H9 (cell line): Measurements from ENCODE around the gene SIDT2. TPM values are rescaled to one million over a fixed set of nuclear protein-coding genes. Genes with fewer than 3 reads are reported as not detected.

ENCODE experiments used
- DNase-seq: peaks from one replicate; pipeline ENCODE4 v3.0.0-alpha.2; 2017
- H2AFZ ChIP-seq: one replicate; pipeline ENCODE4 v1.6.1; 2013; ENCODE audit warnings: mild to moderate bottlenecking, low read length, control low read depth, moderate library complexity
- H2AK5ac ChIP-seq: 2 replicates; pipeline ENCODE4 v1.6.1; 2013; ENCODE audit warnings: low read length, control low read depth, mixed read lengths; ENCODE audit not compliant: insufficient read length
- H2BK120ac ChIP-seq: one replicate; pipeline ENCODE4 v1.6.1; 2013; ENCODE audit warnings: low read depth, mild to moderate bottlenecking, low read length, control low read depth, inconsistent platforms; ENCODE audit not compliant: poor library complexity, severe bottlenecking
- H2BK12ac ChIP-seq: 2 replicates; pipeline ENCODE4 v1.6.1; 2013; ENCODE audit warnings: low read length, control low read depth, mixed read lengths, low read depth; ENCODE audit not compliant: insufficient read length
- H2BK15ac ChIP-seq: 2 replicates; pipeline ENCODE4 v1.6.1; 2013; ENCODE audit warnings: low read depth, low read length, control low read depth
- H2BK20ac ChIP-seq: one replicate; pipeline ENCODE4 v1.6.1; 2013; ENCODE audit warnings: low read depth, mild to moderate bottlenecking, low read length, control low read depth, inconsistent platforms; ENCODE audit not compliant: poor library complexity, severe bottlenecking
- H2BK5ac ChIP-seq: 2 replicates; pipeline ENCODE4 v1.6.1; 2013; ENCODE audit warnings: low read length, control low read depth, mixed read lengths; ENCODE audit not compliant: insufficient read length
- H3K14ac ChIP-seq: 2 replicates; pipeline ENCODE4 v1.6.1; 2013; ENCODE audit warnings: low read length, control low read depth; ENCODE audit not compliant: insufficient read depth
- H3K18ac ChIP-seq: 2 replicates; pipeline ENCODE4 v1.6.1; 2013; ENCODE audit warnings: low read depth, mild to moderate bottlenecking, mixed read lengths, low read length, control low read depth; ENCODE audit not compliant: insufficient read length
- H3K23ac ChIP-seq: 2 replicates; pipeline ENCODE4 v1.6.1; 2013; ENCODE audit warnings: low read length, control low read depth, mixed read lengths, low read depth; ENCODE audit not compliant: insufficient read length
- H3K23me2 ChIP-seq: 2 replicates; pipeline ENCODE4 v1.6.1; 2013; ENCODE audit warnings: low read depth, mild to moderate bottlenecking, mixed read lengths, low read length, control low read depth; ENCODE audit not compliant: insufficient read length, poor library complexity, severe bottlenecking
- H3K27ac ChIP-seq: 2 replicates; pipeline ENCODE4 v1.5.1; 2013; ENCODE audit warnings: low read length, control low read depth, mixed read lengths, low read depth; ENCODE audit not compliant: insufficient read length
- H3K27me3 ChIP-seq: 2 replicates; pipeline ENCODE4 v1.6.1; 2013; ENCODE audit warnings: low read length, control low read depth, inconsistent platforms; ENCODE audit not compliant: insufficient read depth
- H3K4ac ChIP-seq: 2 replicates; pipeline ENCODE4 v1.6.1; 2013; ENCODE audit warnings: low read depth, mild to moderate bottlenecking, control low read depth, inconsistent platforms, low read length, moderate library complexity
- H3K4me1 ChIP-seq: 2 replicates; pipeline ENCODE4 v1.6.1; 2013; ENCODE audit warnings: low read length, control low read depth, inconsistent platforms; ENCODE audit not compliant: insufficient read depth
- H3K4me2 ChIP-seq: 2 replicates; pipeline ENCODE4 v1.6.1; 2013; ENCODE audit warnings: low read length, control low read depth, mixed read lengths; ENCODE audit not compliant: insufficient read length, insufficient read depth
- H3K56ac ChIP-seq: 2 replicates; pipeline ENCODE4 v1.6.1; 2013; ENCODE audit warnings: low read depth, mild to moderate bottlenecking, mixed read lengths, low read length, control low read depth; ENCODE audit not compliant: insufficient read length
- H3K79me1 ChIP-seq: 2 replicates; pipeline ENCODE4 v1.6.1; 2013; ENCODE audit warnings: low read depth, mild to moderate bottlenecking, moderate library complexity, low read length, control low read depth, inconsistent platforms; ENCODE audit not compliant: insufficient read depth, poor library complexity, severe bottlenecking
- H3K79me2 ChIP-seq: 2 replicates; pipeline ENCODE4 v1.6.1; 2013; ENCODE audit warnings: low read length, control low read depth, inconsistent platforms; ENCODE audit not compliant: insufficient read depth
- H3K9ac ChIP-seq: 2 replicates; pipeline ENCODE4 v1.6.1; 2013; ENCODE audit warnings: low read length, control low read depth, mixed read lengths; ENCODE audit not compliant: insufficient read length; ENCODE audit errors: extremely low read depth
- H3K9me3 ChIP-seq: one replicate; pipeline ENCODE4 v1.6.1; 2013; ENCODE audit warnings: low read depth, low read length, inconsistent platforms; ENCODE audit not compliant: control insufficient read depth
- H3T11ph ChIP-seq: one replicate; pipeline ENCODE4 v1.6.1; 2013; ENCODE audit warnings: mild to moderate bottlenecking, low read length, control low read depth, inconsistent platforms
- H4K20me1 ChIP-seq: one replicate; pipeline ENCODE4 v1.6.1; 2013; ENCODE audit not compliant: control insufficient read depth, insufficient read length, insufficient read depth
- H4K5ac ChIP-seq: 2 replicates; pipeline ENCODE4 v1.6.1; 2013; ENCODE audit warnings: low read depth, mild to moderate bottlenecking, mixed read lengths, low read length, control low read depth; ENCODE audit not compliant: insufficient read length
- H4K8ac ChIP-seq: replicated peaks from 2 replicates; pipeline ENCODE4 v1.6.1; 2013; ENCODE audit warnings: low read length, control low read depth, mixed read lengths, low read depth; ENCODE audit not compliant: insufficient read length
- H4K91ac ChIP-seq: 2 replicates; pipeline ENCODE4 v1.6.1; 2013; ENCODE audit warnings: low read depth, mild to moderate bottlenecking, moderate library complexity, mixed read lengths, low read length, control low read depth; ENCODE audit not compliant: insufficient read length
- H3K27ac Mint-ChIP-seq, 3 experiments: 2 replicates in 2 of 3; 3 replicates in 1 of 3; pipeline ENCODE4 v1.8.0; 2020 to 2021; ENCODE audit warnings: mixed read lengths in 3 of 3, mild to moderate bottlenecking in 1 of 3, moderate library complexity in 1 of 3
- H3K27me3 Mint-ChIP-seq: 2 replicates; pipeline ENCODE4 v1.8.0; 2021; ENCODE audit warnings: low read depth, mild to moderate bottlenecking, moderate library complexity, mixed read lengths
- H3K36me3 Mint-ChIP-seq, 3 experiments: 2 replicates in 2 of 3; 3 replicates in 1 of 3; pipeline ENCODE4 v1.8.0; 2020 to 2021; ENCODE audit warnings: low read depth in 3 of 3, mixed read lengths in 3 of 3; ENCODE audit not compliant: insufficient read depth in 1 of 3
- H3K4me1 Mint-ChIP-seq, 2 experiments: 2 replicates each; pipeline ENCODE4 v1.8.0; 2020; ENCODE audit warnings: mixed read lengths in 2 of 2
- H3K4me3 Mint-ChIP-seq, 2 experiments: 2 replicates in 1 of 2; 3 replicates in 1 of 2; pipeline ENCODE4 v1.8.0; 2020 to 2021; ENCODE audit warnings: mild to moderate bottlenecking in 2 of 2, mixed read lengths in 2 of 2, moderate library complexity in 1 of 2
- H3K9me3 Mint-ChIP-seq, 2 experiments: 2 replicates in 1 of 2; 3 replicates in 1 of 2; pipeline ENCODE4 v1.8.0; 2020; ENCODE audit warnings: mild to moderate bottlenecking in 2 of 2, mixed read lengths in 2 of 2, moderate library complexity in 1 of 2
- CTCF ChIP-seq: fragments of 200-600 bp; sonication (generic); conservative IDR thresholded peaks from 3 replicates; pipeline ENCODE4 v1.8.0; 2021; ENCODE audit warnings: antibody characterized with exemption, mild to moderate bottlenecking
- WGBS: extraction: QIAGEN DNeasy Blood & Tissue Kit; methylation state at CpG from one replicate; pipeline ENCODE4 v1.1.7; 2013; ENCODE audit warnings: missing lambda C conversion rate, low lambda C conversion rate, mixed read lengths; ENCODE audit not compliant: insufficient read length; ENCODE audit errors: extremely low coverage; 5-methylcytosine and 5-hydroxymethylcytosine counted together
- total RNA-seq: library from RNA; stranded (reverse); gene quantifications from 2 replicates; pipeline ENCODE4 v1.2.1, GENCODE V29; 2021

Gene SIDT2
- total RNA-seq, 1 experiment from 2014 or later, result 18.3 TPM

- no peak overlapping the region for H4K5ac ChIP-seq
- Mint-ChIP-seq H3K36me3 (peaks cover 0 to 14% (median 9%) of the 10 kb centered on the region in 3 experiments; a peak in 4 of 7 replicates), H3K27me3 (peaks cover 4% of the 10 kb centered on the region; the same call in 1 of the 2 replicates), H3K4me3 (peak overlapping the region; percentile 90 to 97), H3K9me3 (no peaks in the 10 kb centered on the region), H3K4me1 (peaks cover 21 to 30% of the 10 kb centered on the region in 2 experiments), H3K27ac (peak overlapping the region; percentile 96 to 97 (median 97); a peak in 6 of 7 replicates)
- H2AK5ac ChIP-seq, result no peak overlapping the region
- H3K27ac ChIP-seq, result no peak overlapping the region
- H3K4ac ChIP-seq, result no peak overlapping the region
- peak overlapping the region; percentile 11 for H2AFZ ChIP-seq
- no peaks in the 10 kb centered on the region for H4K20me1 ChIP-seq
- H3K79me2 ChIP-seq, result no peaks in the 10 kb centered on the region
- no peak overlapping the region for H2BK15ac ChIP-seq
- H4K91ac ChIP-seq, result no peak overlapping the region
- no peak overlapping the region for H2BK12ac ChIP-seq
- no peak overlapping the region for H2BK120ac ChIP-seq
- TF ChIP-seq CTCF, result no peak
- no peak overlapping the region for H3T11ph ChIP-seq
- H2BK20ac ChIP-seq, result no peak overlapping the region
- H4K8ac ChIP-seq, result no peak overlapping the region
- H3K14ac ChIP-seq, result peak overlapping the region; percentile 69; the same call in 1 of the 2 replicates
- no peaks in the 10 kb centered on the region for H3K9me3 ChIP-seq
- H3K79me1 ChIP-seq, result no peaks in the 10 kb centered on the region
- H3K23me2 ChIP-seq, result peaks cover 14% of the 10 kb centered on the region
- WGBS, result no CpG with 5 or more reads among the region's 10 CpGs
- H3K18ac ChIP-seq, result peak overlapping the region; percentile 66
- H3K9ac ChIP-seq, result no peak overlapping the region
- H3K27me3 ChIP-seq, result no peaks in the 10 kb centered on the region
- H3K4me1 ChIP-seq, result peaks cover 6% of the 10 kb centered on the region; the same call in 1 of the 2 replicates
- H2BK5ac ChIP-seq, result peak overlapping the region; percentile 48
- no peak overlapping the region for H3K56ac ChIP-seq
- H3K23ac ChIP-seq, result no peak overlapping the region
- H3K4me2 ChIP-seq, result peak overlapping the region; percentile 87
- DNase-seq, result no peak
Observed at GRCh38 chr11:117177534-117178209, 871 bp upstream of the SIDT2 start.
